Right cardiac atrium (tissue), 5 donors: Measurements from ENCODE around the gene ABCA3. TPM values are rescaled to one million over a fixed set of nuclear protein-coding genes. Genes with fewer than 3 reads are reported as not detected.
"Not testable (repeated sequence)": the region's sequence is repeated elsewhere in the genome, so short reads cannot be mapped to it uniquely, and the experiment has no call there.

Experiments
- ATAC-seq, 2 donors: fragments of 200-7000 bp; cut with Tn5 transposase; one replicate each; pipeline versions ENCODE4 v1.8.0 to v1.9.1; 2020; ENCODE audit warnings: moderate library complexity in 2 of 2, mild to moderate bottlenecking in 1 of 2
- DNase-seq, 3 donors: peaks; one replicate each; pipeline ENCODE4 v3.0.0-alpha.2; 2020
- H3K27ac ChIP-seq: one replicate; pipeline ENCODE4 v1.5.1; 2013; ENCODE audit warnings: mild to moderate bottlenecking, low read length, control low read depth, moderate library complexity
- H3K27me3 ChIP-seq: one replicate; pipeline ENCODE4 v1.6.1; 2013; ENCODE audit not compliant: control insufficient read depth, insufficient read depth
- H3K4me1 ChIP-seq: one replicate; pipeline ENCODE4 v1.6.1; 2013; ENCODE audit warnings: low read length; ENCODE audit not compliant: control insufficient read depth, insufficient read depth
- H3K4me3 ChIP-seq: one replicate; pipeline ENCODE4 v1.5.1; 2013; ENCODE audit warnings: low read length, control low read depth
- H3K9me3 ChIP-seq: one replicate; pipeline ENCODE4 v1.6.1; 2013; ENCODE audit warnings: low read length; ENCODE audit not compliant: control insufficient read depth
- WGBS: extraction: QIAGEN DNeasy Blood & Tissue Kit; methylation state at CpG from one replicate; pipeline ENCODE4 v1.1.7; 2013; 5-methylcytosine and 5-hydroxymethylcytosine counted together
- intact Hi-C, 4 donors: fragments of 100-400 bp; cut with DNase I; formaldehyde crosslinking; loops; one replicate each; pipeline versions ENCODE4 v1.11.0 to v1.14.0; 2022 to 2023
- long read RNA-seq, 4 donors: library from polyadenylated mRNA; unstranded; transcript quantifications; one replicate each; pipeline ENCODE4 v2.0.0, GENCODE V29; 2020 to 2021
- polyA plus RNA-seq: library from polyadenylated mRNA; stranded (reverse); fragments of 200-250 nt; gene quantifications from one replicate; pipeline ENCODE4 v1.2.3, GENCODE V29; 2013
- total RNA-seq, 4 donors: library from RNA; stranded (reverse); fragmentation: NEBNext Ultra II Directional; extraction: Animal tissue kit (Norgen Biotek cat#: 25700); gene quantifications; one replicate each; pipeline ENCODE4 v1.2.1, GENCODE V29; 2021
- donor health status: healthy with polysubstance abuse.
- donor health status: DM: no; HTN: yes; CAD: no.
- donor health status: DM: no; HTN: no; CAD: no.
- donor health status: DM: no; HTN: yes; CAD: no; lungs with severe emphysema.
- donor health status: DM: yes; HTN: yes; CAD: no.

Gene ABCA3
- total RNA-seq, result 10 to 100 TPM in 1 of 4 donors, 1 to 10 TPM in 3; 7.7 to 11.3 (median 8.5) TPM
- 6.9 TPM for polyA plus RNA-seq
- long read RNA-seq, donor 1, partial matches to known transcripts, result 41 of 45 reads
- long read RNA-seq, donor 1, other reads (novel, unspliced or antisense), result 4 of 45 reads
- long read RNA-seq, donor 2, partial matches to known transcripts, result 12 of 18 reads
- long read RNA-seq, donor 2, other reads (novel, unspliced or antisense), result 6 of 18 reads
- long read RNA-seq, donor 3, partial matches to known transcripts, result 54 of 61 reads
- long read RNA-seq, donor 3, other reads (novel, unspliced or antisense), result 7 of 61 reads
- long read RNA-seq, donor 4, full-length matches to known transcripts, result 1 of 15 reads
- long read RNA-seq, donor 4, partial matches to known transcripts, result 14 of 15 reads
- long read RNA-seq, donor 4, other reads (novel, unspliced or antisense), result 0 of 15 reads

DNA sequence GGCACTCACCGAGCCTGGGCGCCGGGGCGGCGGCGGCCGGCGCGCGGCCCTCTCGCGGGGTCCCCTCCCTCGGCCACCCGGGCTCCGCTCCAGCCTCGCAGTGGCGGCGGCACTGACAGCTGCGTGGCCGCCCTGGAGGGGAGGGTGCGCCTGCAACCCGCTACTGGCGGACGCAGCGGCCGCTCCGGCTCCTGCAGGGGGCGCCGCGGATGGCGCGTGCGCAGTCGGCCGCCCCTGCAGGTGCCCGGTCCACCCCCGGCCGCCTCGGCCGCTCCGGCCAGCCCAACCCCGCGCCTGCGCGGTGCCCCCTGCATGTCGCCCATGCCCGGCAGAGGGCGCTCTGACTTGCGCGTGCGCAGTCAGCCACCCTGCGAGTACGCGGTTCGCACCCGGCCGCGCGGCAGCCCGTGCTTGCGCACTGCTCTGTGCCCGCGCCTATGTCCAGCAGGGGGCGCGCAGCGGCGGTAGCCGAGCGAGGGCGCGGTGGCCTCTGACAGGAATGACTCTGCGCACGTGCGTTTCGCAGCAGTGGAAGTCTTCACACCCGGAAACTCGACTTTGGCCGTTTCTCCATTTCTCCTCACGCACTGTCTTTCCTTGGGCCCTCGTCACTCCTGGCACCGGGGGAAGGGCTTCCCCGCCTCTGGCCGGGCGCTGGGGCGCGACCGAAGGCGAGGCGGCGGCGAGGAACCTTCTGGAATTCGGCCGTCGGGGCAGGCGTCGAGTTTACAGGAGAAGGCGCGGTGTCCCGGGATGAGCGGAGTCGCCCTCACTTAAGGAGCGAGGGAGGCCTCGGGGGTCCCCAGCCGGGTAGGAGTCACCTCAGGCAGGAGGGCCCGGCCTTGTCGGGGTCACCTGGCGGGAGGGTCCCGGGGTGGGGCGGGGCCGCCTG is at the start of gene ABCA3:
Gene ABCA3 (minus strand): TSS at position 165 of the 892 bp plus-strand sequence. CDS start 14,262 bp downstream, outside the sequence.
- WGBS, result 13% methylated on average over 110 of the region's 110 CpGs
- DNase-seq (peak; percentile 93 to 98 (median 97)), ATAC-seq (peak; percentile 95)
- Histone ChIP-seq H3K27me3 (no peaks in the 10 kb centered on the region), H3K27ac (no peak within 1 kb of the TSS), H3K4me3 (peak within 1 kb of the TSS; percentile 74), H3K9me3 (no peaks in the 10 kb centered on the region), H3K4me1 (no peaks in the 10 kb centered on the region)
- intact Hi-C loops, result loop anchor here in 2 of 4 donors (2.0 to 5.0 kb wide), 3 partner anchors 81 to 158 kb away; partner anchors contain the start of gene CCNF (in 1 of the 2)

DNA sequence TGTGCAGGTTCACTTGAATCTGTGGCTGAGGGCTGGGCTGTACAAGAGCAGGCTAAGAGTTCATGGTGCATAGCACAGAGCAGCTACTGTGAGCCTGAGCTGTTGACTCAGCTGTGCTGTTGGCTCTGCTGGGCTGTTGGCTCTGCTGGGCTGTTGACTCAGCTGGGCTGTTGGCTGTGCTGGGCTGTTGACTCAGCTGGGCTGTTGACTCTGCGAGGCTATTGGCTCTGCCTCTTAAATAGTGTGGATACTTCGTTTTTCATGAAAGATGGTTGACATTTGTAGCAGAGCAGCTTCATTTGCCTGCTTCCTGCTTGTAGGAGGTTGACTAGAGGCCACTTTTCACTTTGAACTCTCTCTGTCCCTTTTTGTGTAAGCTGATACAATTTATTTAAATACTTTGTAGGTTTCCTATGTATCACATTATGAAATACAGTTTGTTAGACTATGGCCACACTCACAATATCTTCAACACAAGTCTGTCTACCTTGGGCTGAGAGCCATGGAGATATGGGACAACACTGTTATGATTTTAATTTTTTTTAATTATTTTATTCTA is 48.4 kb upstream of the ABCA3 start:
- no peaks in the 10 kb centered on the region for H3K4me1 ChIP-seq
- H3K9me3 ChIP-seq, result peaks cover 1% of the 10 kb centered on the region
- DNase-seq (peak in 1 of 3 donors; percentile 48), ATAC-seq (peak in 1 of 2 donors; percentile 48)
- H3K4me3 ChIP-seq, result no peak overlapping the region
- WGBS, result 30% methylated on average over 2 of the region's 2 CpGs
- H3K27ac ChIP-seq, result no peak overlapping the region
- H3K27me3 ChIP-seq, result no peaks in the 10 kb centered on the region
- intact Hi-C loops, result no loop called here

DNA sequence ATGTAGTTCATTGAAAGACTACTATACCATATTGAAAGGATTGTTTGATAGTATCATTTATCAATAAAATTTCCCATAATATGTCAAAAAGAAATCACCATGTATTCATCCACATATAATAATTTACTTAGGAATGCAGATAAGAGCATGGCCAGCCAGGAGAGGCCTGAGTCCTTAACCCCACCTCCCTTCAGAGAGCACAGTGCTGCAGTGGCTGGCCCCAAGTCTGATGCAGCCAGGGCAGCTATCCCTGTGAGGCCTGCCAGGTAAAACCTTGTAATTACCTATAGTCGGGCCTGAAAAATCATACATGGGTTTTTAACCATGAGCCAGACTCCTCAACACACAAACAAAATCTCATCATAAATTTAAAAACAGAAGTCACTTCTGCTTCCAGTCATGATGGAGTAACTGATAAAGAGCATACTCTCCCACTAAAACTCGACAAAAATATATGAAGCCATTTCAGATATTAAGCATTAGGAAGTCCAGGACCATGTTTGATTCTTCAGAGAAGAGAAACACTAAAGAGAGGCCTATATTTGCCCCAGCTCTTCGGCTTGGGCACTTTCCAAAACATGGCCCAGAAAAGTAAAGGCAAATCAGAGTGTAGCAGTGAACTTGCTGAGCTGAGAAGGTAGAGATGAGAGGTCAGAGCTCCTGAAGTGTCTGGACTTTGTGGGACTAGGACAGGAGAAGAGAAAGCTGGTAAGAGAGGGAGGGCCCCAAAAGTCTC is 47.8 kb upstream of the ABCA3 start:
- no peak for ATAC-seq
- Histone ChIP-seq H3K4me1 (no peaks in the 10 kb centered on the region), H3K27ac (no peak overlapping the region), H3K9me3 (peaks cover 1% of the 10 kb centered on the region), H3K4me3 (no peak overlapping the region), H3K27me3 (no peaks in the 10 kb centered on the region)
- WGBS, result 80% methylated on average over 3 of the region's 3 CpGs
- DNase-seq, result no peak
- intact Hi-C loops, result no loop called here

DNA sequence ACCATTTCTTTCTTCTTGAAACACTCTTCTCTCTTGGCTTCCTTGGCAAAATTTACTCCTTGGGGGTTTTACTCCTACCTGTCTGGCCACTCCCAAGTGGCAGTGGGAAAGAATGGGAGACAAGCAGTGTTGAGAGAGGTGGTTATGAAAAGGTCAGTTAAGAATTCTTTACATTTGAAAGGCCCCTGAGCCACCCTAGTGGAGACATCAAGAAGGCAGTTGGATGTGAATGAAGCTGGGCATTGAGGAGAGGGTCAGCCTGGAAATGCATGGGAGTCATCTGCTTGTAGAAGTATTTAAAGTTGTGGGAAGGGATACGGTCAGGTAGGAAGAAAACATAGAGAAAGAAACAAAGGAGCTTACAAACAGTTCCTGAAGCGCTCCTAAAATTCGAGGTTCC is 46.5 kb upstream of the ABCA3 start:
- 55% methylated on average over 3 of the region's 3 CpGs for WGBS

DNA sequence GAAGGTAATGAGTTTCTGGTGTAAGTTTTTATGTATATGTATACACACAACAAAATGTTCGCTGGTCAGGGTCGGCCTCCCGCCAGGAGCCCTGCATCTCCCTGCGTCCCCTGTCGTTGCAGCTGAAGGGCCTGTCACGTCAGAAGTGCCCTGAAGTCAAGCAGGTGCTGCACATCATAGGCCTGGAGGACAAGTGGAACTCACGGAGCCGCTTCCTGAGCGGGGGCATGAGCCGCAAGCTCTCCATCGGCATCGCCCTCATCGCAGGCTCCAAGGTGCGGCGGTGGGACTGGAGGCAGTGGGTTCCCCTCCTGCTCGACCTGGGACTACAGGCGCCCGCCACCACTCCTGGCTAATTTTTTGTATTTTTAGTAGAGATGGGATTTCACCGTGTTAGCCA is 45.5 kb upstream of the ABCA3 start:
- 79% methylated on average over 19 of the region's 19 CpGs for WGBS

More for the DNA sequence above, 46.5 kb upstream of the ABCA3 start:
- intact Hi-C loops, result no loop called here
- H3K4me3 ChIP-seq, result no peak overlapping the region
- peaks cover 1% of the 10 kb centered on the region for H3K9me3 ChIP-seq
- no peak overlapping the region for H3K27ac ChIP-seq
- H3K4me1 ChIP-seq, result no peaks in the 10 kb centered on the region
- no peaks in the 10 kb centered on the region for H3K27me3 ChIP-seq
- ATAC-seq (no peak), DNase-seq (no peak)

DNA sequence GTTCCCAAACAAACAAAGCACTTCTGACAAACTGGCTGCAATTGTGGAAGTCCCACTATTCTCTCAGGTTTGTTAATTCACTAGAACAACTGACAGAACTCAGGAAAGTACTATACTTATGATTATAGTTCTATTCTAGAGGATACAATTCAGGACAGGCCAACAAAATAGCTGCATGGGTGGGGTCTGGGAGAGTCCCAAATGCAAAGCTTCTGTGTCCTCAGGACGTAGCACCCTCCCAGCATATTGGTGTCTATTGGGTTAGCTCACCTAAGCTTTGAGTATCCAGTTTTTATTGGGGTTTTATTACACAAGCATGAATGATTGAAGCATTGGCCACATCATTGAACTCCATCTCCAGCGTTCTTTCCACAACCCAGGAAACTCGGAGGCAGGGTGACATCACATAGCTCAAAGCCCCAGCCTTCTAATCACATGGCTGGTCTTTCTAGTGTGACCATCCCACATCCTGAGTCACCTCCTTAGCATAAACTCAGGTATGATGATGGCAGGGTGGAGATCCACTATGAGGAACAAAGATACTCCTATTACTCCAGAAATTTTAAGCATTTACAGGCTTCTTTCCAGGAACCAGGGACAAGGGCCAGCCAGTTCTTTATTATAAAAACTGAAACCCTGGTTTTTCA is 44.8 kb upstream of the ABCA3 start:
- 61% methylated on average over 3 of the region's 3 CpGs for WGBS
- H3K4me3 ChIP-seq, result no peak overlapping the region
- DNase-seq (no peak), ATAC-seq (no peak)
- intact Hi-C loops, result no loop called here
- no peaks in the 10 kb centered on the region for H3K27me3 ChIP-seq
- H3K9me3 ChIP-seq, result peaks cover 1% of the 10 kb centered on the region
- H3K27ac ChIP-seq, result no peak overlapping the region
- H3K4me1 ChIP-seq, result no peaks in the 10 kb centered on the region

More for the DNA sequence above, 45.5 kb upstream of the ABCA3 start:
- H3K9me3 ChIP-seq, H3K27ac ChIP-seq, ATAC-seq, DNase-seq, H3K4me1 ChIP-seq, H3K27me3 ChIP-seq, intact Hi-C loops, H3K4me3 ChIP-seq: not testable (repeated sequence)

DNA sequence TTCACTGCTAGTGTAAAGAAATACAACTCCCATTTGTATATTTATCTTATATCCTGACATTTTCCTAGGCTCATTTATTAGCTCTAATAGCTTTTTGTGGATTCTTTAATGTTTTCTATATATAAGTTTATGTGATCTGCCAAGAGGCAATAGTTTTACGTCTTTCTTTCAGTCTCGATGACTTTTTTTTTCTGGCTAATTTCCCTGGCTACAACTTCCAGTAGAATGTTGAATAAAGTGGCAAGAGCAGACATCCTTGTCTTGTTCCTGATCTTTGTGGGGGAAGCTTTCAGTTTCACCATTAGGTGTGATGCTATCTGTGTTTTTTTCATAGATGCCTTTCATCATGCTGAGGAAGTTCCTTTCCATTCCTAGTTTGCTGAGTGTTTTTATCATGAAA is 43.9 kb upstream of the ABCA3 start:
- Histone ChIP-seq H3K27ac (no peak overlapping the region), H3K9me3 (peaks cover 1% of the 10 kb centered on the region), H3K4me3 (no peak overlapping the region), H3K27me3 (no peaks in the 10 kb centered on the region), H3K4me1 (no peaks in the 10 kb centered on the region)
- intact Hi-C loops, result no loop called here
- DNase-seq (no peak), ATAC-seq (no peak)
- 20% methylated on average over 2 of the region's 2 CpGs for WGBS

DNA sequence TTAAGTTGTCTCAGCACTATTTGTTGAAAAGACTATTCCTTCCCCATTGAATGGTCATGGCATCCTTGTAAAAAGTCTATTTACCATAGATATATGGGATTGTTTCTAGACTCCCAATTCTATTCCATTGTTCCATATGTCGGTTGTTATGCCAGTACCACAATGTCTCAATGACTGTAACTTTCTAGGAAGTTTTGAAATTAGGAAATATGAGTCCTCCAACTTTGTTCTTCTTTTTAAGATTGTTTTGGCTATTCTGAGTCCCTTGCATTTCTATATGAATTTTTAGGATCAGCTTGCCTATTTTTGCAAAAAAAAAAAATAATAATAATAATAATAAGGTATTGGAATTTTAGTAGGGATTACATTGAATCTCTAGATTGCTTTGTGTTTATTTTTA is 43.0 kb upstream of the ABCA3 start:
- DNase-seq (no peak), ATAC-seq (no peak)
- H3K4me3 ChIP-seq, result no peak overlapping the region
- H3K4me1 ChIP-seq, result no peaks in the 10 kb centered on the region
- H3K9me3 ChIP-seq, result no peaks in the 10 kb centered on the region
- H3K27ac ChIP-seq, result no peak overlapping the region
- intact Hi-C loops, result no loop called here
- 92% methylated on average over 1 of the region's 1 CpG for WGBS
- no peaks in the 10 kb centered on the region for H3K27me3 ChIP-seq

DNA sequence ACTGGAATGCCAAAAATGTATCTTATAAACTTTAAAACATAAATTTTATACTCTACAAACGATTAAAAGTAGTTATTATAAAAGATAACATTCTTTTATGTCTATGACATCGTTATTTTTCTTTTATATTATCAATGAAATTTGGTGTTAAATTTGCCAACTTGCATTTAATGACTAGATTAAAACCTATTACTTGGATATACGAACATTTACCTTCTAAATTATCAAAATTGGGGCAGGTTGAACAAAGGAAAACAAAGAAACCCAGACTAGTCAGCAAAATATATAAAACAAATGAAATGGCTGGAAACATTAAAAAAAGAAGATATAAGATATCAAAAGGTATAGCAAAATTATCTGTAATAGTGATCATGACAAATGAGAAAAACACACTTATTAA is 34.1 kb upstream of the ABCA3 start:
- no peak for ATAC-seq
- no peak overlapping the region for H3K4me3 ChIP-seq
- H3K4me1 ChIP-seq, result peaks cover 2% of the 10 kb centered on the region
- no peak for DNase-seq
- intact Hi-C loops, result no loop called here
- 55% methylated on average over 3 of the region's 3 CpGs for WGBS
- no peak overlapping the region for H3K27ac ChIP-seq
- H3K9me3 ChIP-seq, result no peaks in the 10 kb centered on the region
- H3K27me3 ChIP-seq, result no peaks in the 10 kb centered on the region

DNA sequence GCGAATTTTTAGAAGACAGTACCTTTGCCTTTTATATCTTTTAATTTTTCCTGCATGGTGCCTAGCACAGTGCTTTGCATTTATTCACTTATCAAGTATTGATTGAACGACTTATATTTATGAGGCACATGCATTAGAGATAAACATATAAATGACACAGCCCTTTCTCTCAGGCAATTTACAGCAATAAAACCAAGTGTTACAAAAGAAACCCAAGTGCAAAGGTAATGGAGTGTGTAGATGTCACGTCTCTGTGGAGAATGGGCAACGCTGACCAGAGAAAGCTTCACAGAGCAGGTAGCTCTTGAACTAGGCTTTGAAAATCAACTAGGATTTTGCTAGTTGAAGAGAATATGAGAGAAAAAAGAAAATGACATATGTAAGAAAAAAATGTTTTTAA is 32.6 kb upstream of the ABCA3 start:
- no peak for ATAC-seq
- Histone ChIP-seq H3K4me3 (no peak overlapping the region), H3K27ac (no peak overlapping the region), H3K4me1 (peaks cover 2% of the 10 kb centered on the region), H3K9me3 (no peaks in the 10 kb centered on the region), H3K27me3 (no peaks in the 10 kb centered on the region)
- intact Hi-C loops, result no loop called here
- DNase-seq, result no peak
- 91% methylated on average over 4 of the region's 4 CpGs for WGBS
